K562 (cell line): ENCODE data around the gene SLC7A4. TPM values are rescaled to one million over a fixed set of nuclear protein-coding genes. Genes with fewer than 3 reads are reported as not detected.

ENCODE experiments used
- BRCA1 ChIP-seq, 2 experiments: fragments of 450-650 bp in 1 of 2; sonication (generic) in 1 of 2; formaldehyde crosslinking in 1 of 2; IDR thresholded peaks; 2 replicates each; pipeline versions ENCODE4 v1.5.0 to v1.6.1; 2017 to 2020; ENCODE audit warnings: mild to moderate bottlenecking in 1 of 2, missing genetic modification reagents in 1 of 2
- CHD4 ChIP-seq: fragments of 200-600 bp; sonication (generic); IDR thresholded peaks from 3 replicates; pipeline ENCODE4 v1.6.1; 2012; ENCODE audit warnings: low read depth, mild to moderate bottlenecking, mixed read lengths, low read length, inconsistent platforms; ENCODE audit not compliant: insufficient read depth, insufficient replicate concordance, poor library complexity, severe bottlenecking
- FOXK2 ChIP-seq, 2 experiments: fragments of 450-650 bp; IDR thresholded peaks in 1 of 2; conservative IDR thresholded peaks in 1 of 2; 2 replicates each; pipeline ENCODE4 v1.6.1; 2016; ENCODE audit warnings: low read depth in 2 of 2, mild to moderate bottlenecking in 1 of 2
- GTF2F1 ChIP-seq: IDR thresholded peaks from 2 replicates; pipeline ENCODE4 v1.6.1; 2011; ENCODE audit warnings: low read depth, low read length, improper control_type of control experiment
- JUND ChIP-seq, 2 experiments: IDR thresholded peaks; 2 replicates in 1 of 2; 3 replicates in 1 of 2; pipeline ENCODE4 v1.6.1; 2011; ENCODE audit warnings: borderline replicate concordance in 2 of 2, low read depth in 2 of 2, low read length in 2 of 2, improper control_type of control experiment in 1 of 2, missing biosample characterization in 1 of 2, missing genetic modification characterization in 1 of 2, missing genetic modification reagents in 1 of 2
- MEF2D ChIP-seq: conservative IDR thresholded peaks from 2 replicates; pipeline ENCODE4 v1.6.1; 2016; ENCODE audit warnings: low read depth, missing genetic modification characterization, missing compliant biosample characterization
- NUFIP1 ChIP-seq: fragments of 450-650 bp; IDR thresholded peaks from 2 replicates; pipeline ENCODE4 v1.6.1; 2018; ENCODE audit not compliant: partially characterized antibody
- OTX1 ChIP-seq: fragments of 450-650 bp; formaldehyde crosslinking; IDR thresholded peaks from 2 replicates; pipeline ENCODE4 v1.4.0; 2022; ENCODE audit warnings: mild to moderate bottlenecking
- PHF21A ChIP-seq: fragments of 450-650 bp; IDR thresholded peaks from 2 replicates; pipeline ENCODE4 v1.6.1; 2017; ENCODE audit warnings: low read depth, borderline replicate concordance
- POLR3A ChIP-seq: IDR thresholded peaks from 2 replicates; pipeline ENCODE4 v1.6.1; 2011; ENCODE audit warnings: borderline replicate concordance, mild to moderate bottlenecking, moderate library complexity; ENCODE audit not compliant: insufficient read length, insufficient read depth; ENCODE audit errors: extremely low read depth
- SETDB1 ChIP-seq: IDR thresholded peaks from one replicate; pipeline ENCODE4 v1.6.1; 2012; ENCODE audit warnings: low read length, control low read depth, inconsistent platforms
- SREBF1 ChIP-seq: fragments of 150-350 bp; IDR thresholded peaks from 2 replicates; pipeline ENCODE4 v1.6.1; 2014; ENCODE audit warnings: antibody characterized with exemption, low read depth, low read length, borderline replicate concordance
- TAF15 ChIP-seq: fragments of 200-400 bp; formaldehyde crosslinking; IDR thresholded peaks from 2 replicates; pipeline ENCODE4 v1.6.1; 2017; ENCODE audit warnings: mild to moderate bottlenecking, low read depth, low read length, moderate library complexity
- TAF7 ChIP-seq: fragments of 450-650 bp; IDR thresholded peaks from 2 replicates; pipeline ENCODE4 v1.6.1; 2016; ENCODE audit warnings: missing genetic modification characterization, missing compliant biosample characterization
- TOE1 ChIP-seq, 2 experiments: fragments of 450-650 bp in 1 of 2; sonication (generic) in 1 of 2; formaldehyde crosslinking in 1 of 2; IDR thresholded peaks; 2 replicates each; pipeline versions ENCODE4 v1.7.1 to v1.8.0; 2016 to 2022; ENCODE audit warnings: borderline replicate concordance in 2 of 2, mild to moderate bottlenecking in 2 of 2, antibody characterized with exemption in 1 of 2, inconsistent platforms in 1 of 2, low read depth in 1 of 2, missing genetic modification reagents in 1 of 2, moderate library complexity in 1 of 2
- TRIM24 ChIP-seq, 2 experiments: fragments of 450-650 bp; IDR thresholded peaks; 2 replicates each; pipeline ENCODE4 v1.6.1; 2016
- ZNF133 ChIP-seq: fragments of 250-450 bp; sonication (Bioruptor Pico); IDR thresholded peaks from 2 replicates; pipeline ENCODE4 v1.4.0; 2020; ENCODE audit warnings: mild to moderate bottlenecking
- ZNF561 ChIP-seq: fragments of 450-650 bp; formaldehyde crosslinking; conservative IDR thresholded peaks from 2 replicates; pipeline ENCODE4 v1.4.0; 2020; ENCODE audit warnings: mild to moderate bottlenecking, moderate library complexity
- ZNF778 ChIP-seq: fragments of 450-650 bp; formaldehyde crosslinking; IDR thresholded peaks from 2 replicates; pipeline ENCODE4 v1.4.0; 2020; ENCODE audit warnings: mild to moderate bottlenecking, moderate library complexity
- polyA plus RNA-seq, 8 experiments: library from polyadenylated mRNA; depleted of rRNA in 4 of 8; stranded (reverse) in 5 of 8; unstranded in 3 of 8; fragments of >200 nt; fragmentation: Nextera tagmentation in 2 of 8; fragmentation: Illumina TruSeq in 1 of 8; extraction: Ambion mirVana in 2 of 8; extraction: Trizol in 1 of 8; gene quantifications; 2 replicates each; pipeline versions ENCODE4 v1.2.1 to v1.2.3, GENCODE V29; 2011 to 2014; ENCODE audit warnings: inconsistent platforms in 1 of 8, missing spikeins in 1 of 8
- total RNA-seq, 7 experiments: library from RNA; depleted of rRNA in 6 of 7; stranded (reverse); fragments of >200 nt in 6 of 7; fragmentation: Illumina TruSeq in 2 of 7; extraction: Trizol in 2 of 7; gene quantifications; 2 replicates each; pipeline versions ENCODE4 v1.2.1 to v1.2.3, GENCODE V29; 2011 to 2021; ENCODE audit warnings: low replicate concordance in 1 of 7
- TF ChIP-seq, protein P1 (sequence below): fragments of 250-450 bp; sonication (Bioruptor Pico); IDR thresholded peaks from 2 replicates; pipeline ENCODE4 v1.4.0; 2020; ENCODE audit warnings: mild to moderate bottlenecking, moderate library complexity
- TF ChIP-seq, protein P2 (sequence below): sonication (generic); formaldehyde crosslinking; IDR thresholded peaks from 2 replicates; pipeline ENCODE4 v1.8.0; 2022; ENCODE audit warnings: mild to moderate bottlenecking, missing genetic modification reagents
- TF ChIP-seq, protein P3 (sequence below): fragments of 250-450 bp; sonication (Bioruptor Pico); IDR thresholded peaks from 2 replicates; pipeline ENCODE4 v1.8.0; 2022; ENCODE audit warnings: moderate library complexity, mild to moderate bottlenecking, inconsistent platforms
- TF ChIP-seq, protein P4 (sequence below): fragments of 250-450 bp; sonication (Bioruptor Pico); IDR thresholded peaks from 2 replicates; pipeline ENCODE4 v1.5.1; 2021; ENCODE audit warnings: mild to moderate bottlenecking

Gene SLC7A4
- total and polyA plus RNA-seq, 9 of the 15 experiments (the other 6 are each of a cell fraction or from before 2014, with no cell fraction given): not detected

DNA sequence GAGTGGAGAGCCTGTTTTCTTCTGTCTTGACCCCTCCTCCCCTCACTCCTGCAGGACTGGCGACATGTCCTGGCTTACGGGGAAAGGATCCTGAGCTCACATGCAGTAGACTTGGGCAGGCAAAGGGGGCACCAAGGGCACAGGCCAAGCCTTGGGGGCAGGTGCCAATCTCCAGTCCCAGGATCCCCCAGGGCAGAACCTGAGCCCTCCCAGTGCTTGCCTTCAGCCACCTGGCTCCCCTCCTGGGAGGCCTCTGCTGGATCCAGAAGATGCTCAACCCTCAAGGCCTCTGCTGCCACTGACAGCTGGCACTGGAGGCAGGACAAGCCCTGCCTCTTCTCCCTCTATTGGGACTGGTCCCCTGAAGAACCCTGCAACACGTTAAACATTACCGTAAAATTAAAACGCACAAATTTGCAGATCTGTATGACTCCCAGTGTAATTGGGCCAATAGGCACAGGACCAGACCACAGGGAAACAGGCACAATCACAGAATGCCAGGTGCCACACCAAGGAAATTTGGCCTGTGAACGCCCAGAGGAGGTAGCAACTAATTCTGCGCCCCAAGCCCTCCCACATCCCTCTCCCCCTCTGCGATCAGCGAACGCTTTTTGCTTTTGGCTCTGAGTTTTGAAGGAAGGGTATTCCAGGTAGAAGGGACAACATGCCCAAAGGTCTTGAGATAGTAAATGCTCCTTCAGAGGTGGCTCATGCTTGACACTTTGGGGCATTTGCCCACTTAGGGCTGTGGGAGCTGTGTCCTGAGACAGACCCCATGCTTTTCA lies 51.2 kb downstream of the SLC7A4 start (continued):
- TF ChIP-seq FOXK2 (conservative IDR thresholded peaks at IDR 0.05 in 1 of 2, IDR thresholded peaks at IDR 0.05 in 1 of 2; ENCODE audit: low read depth in 2 of 2) (no peak), OTX1 (CRISPR knock-in tag) (peak; percentile 16; the same call in 1 of the 2 replicates), ZNF561 (CRISPR knock-in tag) (peak; percentile 64; the same call in 1 of the 2 replicates), GTF2F1 (no peak), CHD4 (peak; percentile 19), TAF15 (0 out of 2 replicates have a peak, but pooled peaks have one; percentile 59), TRIM24 (IDR thresholded peaks at IDR 0.05) (no peak), BRCA1 (IDR thresholded peaks at IDR 0.05) (no peak), BRCA1 (CRISPR knock-in tag; IDR thresholded peaks at IDR 0.05) (no peak), JUND (IDR thresholded peaks at IDR 0.05; ENCODE audit: borderline replicate concordance, low read depth, low read length) (no peak), JUND (tag; IDR thresholded peaks at IDR 0.05; ENCODE audit: borderline replicate concordance, low read depth, low read length) (no peak), MEF2D (no peak), POLR3A (no peak), TAF7 (tag) (0 out of 2 replicates have a peak, but pooled peaks have one; percentile 26), TOE1 (IDR thresholded peaks at IDR 0.05; ENCODE audit: borderline replicate concordance) (no peak), TOE1 (CRISPR knock-in tag; IDR thresholded peaks at IDR 0.05; ENCODE audit: borderline replicate concordance, low read depth) (no peak), SETDB1 (no peak), NUFIP1 (no peak), ZNF778 (CRISPR knock-in tag) (no peak), PHF21A (no peak), SREBF1 (no peak), ZNF133 (CRISPR knock-in tag) (peak; percentile 8; the same call in 1 of the 2 replicates)
- TF ChIP-seq, protein P1, sequence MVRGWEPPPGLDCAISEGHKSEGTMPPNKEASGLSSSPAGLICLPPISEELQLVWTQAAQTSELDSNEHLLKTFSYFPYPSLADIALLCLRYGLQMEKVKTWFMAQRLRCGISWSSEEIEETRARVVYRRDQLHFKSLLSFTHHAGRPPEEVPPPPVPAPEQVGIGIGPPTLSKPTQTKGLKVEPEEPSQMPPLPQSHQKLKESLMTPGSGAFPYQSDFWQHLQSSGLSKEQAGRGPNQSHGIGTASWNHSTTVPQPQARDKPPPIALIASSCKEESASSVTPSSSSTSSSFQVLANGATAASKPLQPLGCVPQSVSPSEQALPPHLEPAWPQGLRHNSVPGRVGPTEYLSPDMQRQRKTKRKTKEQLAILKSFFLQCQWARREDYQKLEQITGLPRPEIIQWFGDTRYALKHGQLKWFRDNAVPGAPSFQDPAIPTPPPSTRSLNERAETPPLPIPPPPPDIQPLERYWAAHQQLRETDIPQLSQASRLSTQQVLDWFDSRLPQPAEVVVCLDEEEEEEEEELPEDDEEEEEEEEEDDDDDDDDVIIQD (CRISPR knock-in tag): 0 out of 2 replicates have a peak, but pooled peaks have one; percentile 19
- TF ChIP-seq, protein P2, sequence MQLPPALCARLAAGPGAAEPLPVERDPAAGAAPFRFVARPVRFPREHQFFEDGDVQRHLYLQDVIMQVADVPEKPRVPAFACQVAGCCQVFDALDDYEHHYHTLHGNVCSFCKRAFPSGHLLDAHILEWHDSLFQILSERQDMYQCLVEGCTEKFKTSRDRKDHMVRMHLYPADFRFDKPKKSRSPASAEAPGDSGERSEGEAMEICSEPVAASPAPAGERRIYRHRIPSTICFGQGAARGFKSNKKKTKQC (CRISPR knock-in tag): no peak
- TF ChIP-seq, protein P3, sequence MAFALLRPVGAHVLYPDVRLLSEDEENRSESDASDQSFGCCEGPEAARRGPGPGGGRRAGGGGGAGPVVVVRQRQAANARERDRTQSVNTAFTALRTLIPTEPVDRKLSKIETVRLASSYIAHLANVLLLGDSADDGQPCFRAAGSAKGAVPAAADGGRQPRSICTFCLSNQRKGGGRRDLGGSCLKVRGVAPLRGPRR (CRISPR knock-in tag): peak; percentile 54; the same call in 1 of the 2 replicates
- TF ChIP-seq, protein P4, sequence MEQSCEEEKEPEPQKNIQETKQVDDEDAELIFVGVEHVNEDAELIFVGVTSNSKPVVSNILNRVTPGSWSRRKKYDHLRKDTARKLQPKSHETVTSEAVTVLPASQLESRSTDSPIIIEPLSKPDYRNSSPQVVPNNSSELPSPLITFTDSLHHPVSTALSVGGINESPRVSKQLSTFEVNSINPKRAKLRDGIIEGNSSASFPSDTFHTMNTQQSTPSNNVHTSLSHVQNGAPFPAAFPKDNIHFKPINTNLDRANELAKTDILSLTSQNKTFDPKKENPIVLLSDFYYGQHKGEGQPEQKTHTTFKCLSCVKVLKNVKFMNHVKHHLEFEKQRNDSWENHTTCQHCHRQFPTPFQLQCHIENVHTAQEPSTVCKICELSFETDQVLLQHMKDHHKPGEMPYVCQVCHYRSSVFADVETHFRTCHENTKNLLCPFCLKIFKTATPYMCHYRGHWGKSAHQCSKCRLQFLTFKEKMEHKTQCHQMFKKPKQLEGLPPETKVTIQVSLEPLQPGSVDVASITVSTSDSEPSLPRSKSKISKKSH (CRISPR knock-in tag): no peak
